Epithelial cell of esophagus (primary cell): ENCODE results near the gene GP5.
A peak's percentile ranks its signal among the peaks of the same experiment; 100 is the strongest.

Experiments used
- DNase-seq: peaks from one replicate; pipeline ENCODE4 v3.0.0; 2010; ENCODE audit warnings: low read depth
- H3K4me3 ChIP-seq: 2 replicates; pipeline ENCODE4 v1.5.1; 2011; ENCODE audit warnings: mild to moderate bottlenecking, low read length, control low read depth
- TF ChIP-seq, protein P1 (sequence below): IDR thresholded peaks from 2 replicates; pipeline ENCODE4 v1.5.1; 2011; ENCODE audit warnings: low read depth, mild to moderate bottlenecking, low read length, control low read depth, inconsistent platforms; ENCODE audit not compliant: insufficient read depth; ENCODE audit errors: missing control alignments

The GP5 gene

DNA sequence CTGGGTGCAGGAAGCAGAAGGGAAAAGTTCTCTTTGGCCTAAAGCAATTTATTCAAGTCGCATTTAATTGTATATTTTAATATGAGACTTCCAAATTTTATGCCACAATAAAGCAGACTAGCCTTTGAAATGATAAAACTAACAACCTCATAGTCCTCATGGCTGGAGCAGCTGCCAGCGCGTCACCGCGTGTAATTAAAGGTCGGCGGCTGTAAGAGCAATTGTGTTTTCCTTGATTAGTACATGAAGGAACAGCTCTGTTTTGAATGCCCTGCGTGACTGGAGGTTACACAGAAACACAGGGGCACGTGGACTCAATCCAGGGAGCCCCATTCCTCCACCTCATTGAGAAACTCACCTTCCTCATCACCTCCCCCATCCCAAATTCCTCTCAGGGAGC, 19.4 kb downstream of the GP5 start:
- TF ChIP-seq, protein P1, sequence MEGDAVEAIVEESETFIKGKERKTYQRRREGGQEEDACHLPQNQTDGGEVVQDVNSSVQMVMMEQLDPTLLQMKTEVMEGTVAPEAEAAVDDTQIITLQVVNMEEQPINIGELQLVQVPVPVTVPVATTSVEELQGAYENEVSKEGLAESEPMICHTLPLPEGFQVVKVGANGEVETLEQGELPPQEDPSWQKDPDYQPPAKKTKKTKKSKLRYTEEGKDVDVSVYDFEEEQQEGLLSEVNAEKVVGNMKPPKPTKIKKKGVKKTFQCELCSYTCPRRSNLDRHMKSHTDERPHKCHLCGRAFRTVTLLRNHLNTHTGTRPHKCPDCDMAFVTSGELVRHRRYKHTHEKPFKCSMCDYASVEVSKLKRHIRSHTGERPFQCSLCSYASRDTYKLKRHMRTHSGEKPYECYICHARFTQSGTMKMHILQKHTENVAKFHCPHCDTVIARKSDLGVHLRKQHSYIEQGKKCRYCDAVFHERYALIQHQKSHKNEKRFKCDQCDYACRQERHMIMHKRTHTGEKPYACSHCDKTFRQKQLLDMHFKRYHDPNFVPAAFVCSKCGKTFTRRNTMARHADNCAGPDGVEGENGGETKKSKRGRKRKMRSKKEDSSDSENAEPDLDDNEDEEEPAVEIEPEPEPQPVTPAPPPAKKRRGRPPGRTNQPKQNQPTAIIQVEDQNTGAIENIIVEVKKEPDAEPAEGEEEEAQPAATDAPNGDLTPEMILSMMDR, result no peak
- no peak overlapping the region for H3K4me3 ChIP-seq
- no peak for DNase-seq

DNA sequence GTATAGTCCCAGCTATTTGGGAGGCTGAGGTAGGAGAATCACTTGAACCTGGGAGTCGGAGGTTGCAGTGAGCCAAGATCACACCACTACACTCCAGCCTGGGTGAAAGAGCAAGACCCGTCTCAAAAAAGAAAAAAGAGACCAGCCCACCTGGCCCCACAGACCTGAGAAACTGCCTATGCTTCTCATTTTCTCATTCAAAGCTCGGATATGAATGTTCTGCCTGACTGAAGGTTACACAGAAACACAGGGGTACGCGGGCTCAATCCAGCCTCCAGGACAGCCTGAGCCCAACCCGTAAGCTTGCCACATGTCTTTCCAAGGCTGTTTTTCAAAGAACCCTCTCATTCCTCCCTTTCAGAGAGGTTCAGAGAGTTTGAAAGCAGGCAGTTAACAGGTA, 19.8 kb downstream of the GP5 start:
- H3K4me3 ChIP-seq, result no peak overlapping the region
- TF ChIP-seq, protein P1, result no peak
- no peak for DNase-seq

DNA sequence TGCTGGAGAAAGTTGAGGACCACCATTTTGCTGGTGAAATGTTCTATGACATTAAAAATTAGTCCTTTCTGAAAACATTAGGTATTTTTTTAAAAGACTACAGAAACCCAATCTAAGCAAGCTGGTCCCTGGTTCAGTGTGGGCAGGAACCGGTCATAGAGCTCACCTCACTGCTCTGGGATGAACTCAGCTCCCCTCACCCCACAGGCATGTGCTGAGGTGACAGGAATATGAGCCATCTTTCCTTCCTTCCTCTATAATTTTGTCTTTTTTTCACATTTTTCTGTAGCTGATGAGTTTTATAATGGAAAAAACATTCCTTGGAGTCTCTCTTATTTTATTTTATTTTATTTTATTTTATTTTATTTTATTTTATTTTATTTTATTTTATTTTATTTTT, 21.4 kb downstream of the GP5 start:
- H3K4me3 ChIP-seq, result no peak overlapping the region
- DNase-seq, result no peak
- TF ChIP-seq, protein P1, result no peak

DNA sequence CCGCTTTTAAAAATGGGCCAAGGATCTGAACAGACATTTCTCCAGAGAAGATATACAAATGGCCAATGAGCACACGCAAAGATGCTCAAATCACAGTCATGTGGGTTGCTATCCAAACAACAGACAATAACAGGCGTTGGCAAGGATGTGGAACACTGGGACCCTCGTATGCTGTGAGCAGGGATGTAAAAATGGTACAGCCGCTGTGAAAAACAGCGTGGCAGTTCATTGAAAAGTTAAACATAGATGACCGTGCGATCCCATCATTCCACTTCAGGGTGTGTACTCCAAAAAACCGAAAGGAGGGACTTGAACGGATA, 22.9 kb downstream of the GP5 start:
- no peak overlapping the region for H3K4me3 ChIP-seq
- no peak for DNase-seq
- TF ChIP-seq, protein P1, result no peak

DNA sequence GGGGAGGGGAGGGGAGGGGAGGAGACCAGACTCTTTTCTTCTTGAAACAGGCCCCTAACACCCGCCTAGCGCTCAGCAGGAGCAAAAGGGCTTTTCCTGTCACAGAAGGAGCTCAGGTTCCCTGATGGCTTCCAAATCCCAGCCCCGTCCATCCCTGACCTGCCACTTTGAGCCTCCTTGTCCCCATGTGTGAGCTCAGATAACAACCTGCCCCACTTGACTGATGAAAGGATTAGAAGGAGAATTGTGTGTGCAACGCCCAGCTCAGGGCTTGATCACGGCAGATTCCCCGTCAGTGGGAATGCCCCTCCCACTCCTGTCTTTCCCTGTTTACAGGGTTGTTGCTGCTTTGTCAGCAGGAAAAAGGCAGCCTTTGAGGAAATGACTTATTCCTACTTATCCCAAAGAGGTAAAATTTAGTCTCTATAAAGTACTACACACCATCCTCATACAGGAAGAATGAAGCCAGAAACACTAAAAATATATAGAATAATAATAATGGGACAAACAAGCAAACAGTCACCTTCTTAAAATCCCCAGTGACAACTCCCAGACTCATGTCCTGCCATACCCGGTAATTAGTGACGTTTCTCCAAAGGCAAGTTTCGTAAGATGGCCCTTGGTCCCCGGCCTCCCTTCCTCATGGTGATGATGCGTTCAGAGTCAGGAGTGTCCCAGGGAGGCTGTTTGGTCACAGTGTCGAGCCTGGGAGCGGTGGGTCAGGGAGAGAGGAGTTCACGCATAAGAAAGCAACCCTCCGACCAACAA, 23.4 kb downstream of the GP5 start:
- H3K4me3 ChIP-seq, result no peak overlapping the region
- TF ChIP-seq, protein P1, result no peak
- DNase-seq, result peak; percentile 29

DNA sequence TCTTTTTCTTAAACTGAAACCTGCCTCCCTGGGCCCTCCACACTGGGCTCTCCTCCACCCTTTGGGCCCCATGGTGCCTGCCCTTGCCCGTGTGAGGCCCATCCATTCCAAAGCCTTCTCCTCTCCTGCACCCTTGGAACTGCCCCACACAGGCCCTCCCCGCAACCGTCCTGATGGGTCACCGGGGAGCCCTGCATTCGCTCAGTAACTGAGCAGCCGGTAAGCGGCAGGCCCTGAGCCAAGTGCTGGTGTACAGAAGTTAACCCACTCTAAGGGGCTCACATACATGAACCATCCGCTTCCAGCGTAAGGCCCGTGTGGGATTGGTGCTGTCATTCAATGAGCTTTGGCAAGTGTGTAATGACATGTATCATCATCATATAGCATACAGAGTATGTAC, 24.1 kb downstream of the GP5 start:
- H3K4me3 ChIP-seq, result no peak overlapping the region
- DNase-seq, result no peak
- TF ChIP-seq, protein P1, result no peak

DNA sequence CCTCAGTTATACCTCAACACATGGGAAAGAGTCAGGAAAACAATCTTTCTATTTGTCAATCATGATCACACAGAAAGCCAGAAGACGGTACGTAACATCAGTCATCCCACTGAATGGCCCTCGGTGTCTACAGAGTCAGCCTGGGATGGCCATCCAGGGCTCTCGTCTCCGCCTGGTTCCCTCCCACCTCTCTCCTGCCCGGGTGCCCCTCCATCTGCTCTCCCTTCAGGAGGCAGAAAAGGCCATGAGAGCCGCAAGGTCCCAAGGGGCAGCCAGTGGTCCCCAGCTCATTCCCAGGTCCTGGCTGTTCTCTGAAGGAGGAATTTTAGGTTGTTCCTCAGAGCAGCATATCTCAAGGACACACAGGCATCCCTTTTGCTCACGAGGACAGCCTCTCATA, 25.2 kb downstream of the GP5 start:
- no peak for DNase-seq
- TF ChIP-seq, protein P1, result no peak

More for the DNA sequence above, 25.2 kb downstream of the GP5 start:
- H3K4me3 ChIP-seq, result no peak overlapping the region
